SK-N-SH treated with all-trans-retinoic acid at 6 μM for 48 hours (cell line): Measurements from ENCODE around the gene CBX1.

Source experiments
- ARNTL ChIP-seq: fragments of 450-650 bp; formaldehyde crosslinking; IDR thresholded peaks from 2 replicates; pipeline ENCODE4 v1.5.0; 2020; ENCODE audit warnings: low read depth, mild to moderate bottlenecking, moderate library complexity, borderline replicate concordance
- ESRRG ChIP-seq: fragments of 250-450 bp; sonication (Bioruptor Pico); IDR thresholded peaks from 2 replicates; pipeline ENCODE4 v1.6.1; 2021; ENCODE audit warnings: mild to moderate bottlenecking
- TCF4 ChIP-seq: fragments of 250-450 bp; sonication (Bioruptor Pico); IDR thresholded peaks from 2 replicates; pipeline ENCODE4 v1.8.0; 2021; ENCODE audit warnings: mild to moderate bottlenecking, moderate library complexity, borderline replicate concordance
- ZFP30 ChIP-seq: fragments of 450-650 bp; formaldehyde crosslinking; IDR thresholded peaks from 2 replicates; pipeline ENCODE4 v1.5.0; 2022; ENCODE audit warnings: mild to moderate bottlenecking, moderate library complexity
- TF ChIP-seq, protein P1 (sequence below): fragments of 250-450 bp; sonication (Bioruptor Pico); IDR thresholded peaks from 2 replicates; pipeline ENCODE4 v1.8.0; 2020; ENCODE audit warnings: mild to moderate bottlenecking, moderate library complexity, borderline replicate concordance

DNA sequence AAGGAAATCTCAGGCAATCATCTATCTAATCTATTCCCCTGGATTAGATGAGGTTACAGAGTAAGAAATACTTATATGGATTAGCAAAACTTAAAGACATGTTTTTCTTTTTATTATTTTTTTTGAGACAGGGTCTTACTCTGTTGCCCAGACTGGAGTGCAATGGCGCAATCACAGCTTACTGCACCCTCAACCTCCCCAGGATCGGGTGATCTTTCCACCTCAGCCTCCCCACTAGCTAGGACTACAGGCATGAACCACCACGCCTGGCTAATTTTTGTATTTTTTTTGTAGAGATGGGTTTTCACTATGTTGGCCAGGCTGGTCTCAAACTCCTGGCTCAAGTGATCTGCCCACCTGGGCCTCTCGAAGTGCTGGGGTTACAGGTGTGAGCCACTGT, 56.4 kb downstream of the CBX1 start:
- TF ChIP-seq ZFP30 (CRISPR knock-in tag) (no peak), TCF4 (CRISPR knock-in tag) (no peak), ARNTL (CRISPR knock-in tag) (no peak), ESRRG (CRISPR knock-in tag) (no peak)
- TF ChIP-seq, protein P1, sequence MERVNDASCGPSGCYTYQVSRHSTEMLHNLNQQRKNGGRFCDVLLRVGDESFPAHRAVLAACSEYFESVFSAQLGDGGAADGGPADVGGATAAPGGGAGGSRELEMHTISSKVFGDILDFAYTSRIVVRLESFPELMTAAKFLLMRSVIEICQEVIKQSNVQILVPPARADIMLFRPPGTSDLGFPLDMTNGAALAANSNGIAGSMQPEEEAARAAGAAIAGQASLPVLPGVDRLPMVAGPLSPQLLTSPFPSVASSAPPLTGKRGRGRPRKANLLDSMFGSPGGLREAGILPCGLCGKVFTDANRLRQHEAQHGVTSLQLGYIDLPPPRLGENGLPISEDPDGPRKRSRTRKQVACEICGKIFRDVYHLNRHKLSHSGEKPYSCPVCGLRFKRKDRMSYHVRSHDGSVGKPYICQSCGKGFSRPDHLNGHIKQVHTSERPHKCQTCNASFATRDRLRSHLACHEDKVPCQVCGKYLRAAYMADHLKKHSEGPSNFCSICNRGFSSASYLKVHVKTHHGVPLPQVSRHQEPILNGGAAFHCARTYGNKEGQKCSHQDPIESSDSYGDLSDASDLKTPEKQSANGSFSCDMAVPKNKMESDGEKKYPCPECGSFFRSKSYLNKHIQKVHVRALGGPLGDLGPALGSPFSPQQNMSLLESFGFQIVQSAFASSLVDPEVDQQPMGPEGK (CRISPR knock-in tag): no peak
